HK-2 (cell line): ENCODE measurements around the gene TIMM44.
A peak's percentile ranks its signal among the peaks of the same experiment; 100 is the strongest.
"Not testable (repeated sequence)": the region's sequence is repeated elsewhere in the genome, so short reads cannot be mapped to it uniquely, and the experiment has no call there.

Source experiments
- DNase-seq: peaks from one replicate; pipeline ENCODE4 v3.0.0-alpha.2; 2018; ENCODE audit not compliant: unreplicated experiment

TIMM44 gene

DNA sequence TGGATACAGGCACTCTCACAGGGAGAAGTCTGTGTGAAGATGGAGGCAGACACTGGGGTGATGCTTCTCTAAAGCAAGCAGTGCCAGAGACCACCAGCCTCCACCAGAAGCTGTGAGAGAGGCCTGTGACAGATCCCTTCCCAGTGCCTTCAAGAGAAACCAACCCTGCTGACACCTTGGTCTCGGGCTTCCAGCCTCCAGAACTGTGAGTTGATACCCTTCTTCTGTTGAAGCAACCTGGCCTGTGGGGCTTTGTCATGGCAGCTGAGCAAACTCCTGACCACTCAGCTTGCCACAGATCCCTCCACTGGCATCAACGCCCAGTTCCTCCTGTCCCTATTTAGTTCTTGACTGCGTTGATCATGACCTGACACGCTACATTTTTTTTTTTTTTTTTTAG is 33.0 kb upstream of the TIMM44 start:
- no peak for DNase-seq

DNA sequence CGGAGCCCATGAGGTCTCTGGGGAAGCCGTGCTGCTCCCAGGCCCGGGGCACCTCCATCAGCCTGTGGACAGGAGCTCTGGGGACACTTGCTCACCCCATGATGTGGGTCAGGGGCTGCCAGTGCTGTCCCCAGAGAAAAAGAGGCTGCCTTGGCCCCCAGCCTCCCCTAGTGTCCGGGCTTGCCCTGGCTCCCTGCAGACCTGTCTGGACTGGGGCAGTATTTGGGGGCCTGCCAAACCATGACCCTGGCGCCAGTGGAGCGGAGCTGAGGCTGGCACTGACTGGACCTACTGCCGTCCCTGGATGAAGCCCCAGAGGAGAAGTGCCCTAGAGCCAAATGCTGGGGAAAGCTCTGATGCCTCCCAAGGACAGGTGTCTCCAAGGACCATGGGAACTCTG is 31.6 kb upstream of the TIMM44 start:
- DNase-seq = no peak

DNA sequence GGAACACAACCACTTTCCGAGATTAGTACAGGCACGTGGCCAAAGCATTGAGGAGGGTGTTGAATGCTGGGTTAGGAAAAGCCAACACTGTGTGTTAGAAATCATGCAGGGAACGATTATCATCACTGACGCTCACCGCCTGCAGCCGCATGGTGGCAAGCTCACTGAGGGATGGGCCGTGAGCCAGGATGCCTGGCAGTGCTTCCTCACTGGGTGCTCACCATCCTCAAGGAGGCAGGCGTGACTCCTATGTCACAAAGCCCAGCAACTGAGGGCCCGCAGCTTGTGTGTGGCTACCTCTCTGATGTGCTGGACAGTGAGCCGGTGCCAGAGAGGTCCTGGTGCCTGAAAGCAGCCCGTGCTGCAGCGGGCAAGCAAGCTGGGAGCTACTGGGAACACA is 30.4 kb upstream of the TIMM44 start:
- DNase-seq = no peak

DNA sequence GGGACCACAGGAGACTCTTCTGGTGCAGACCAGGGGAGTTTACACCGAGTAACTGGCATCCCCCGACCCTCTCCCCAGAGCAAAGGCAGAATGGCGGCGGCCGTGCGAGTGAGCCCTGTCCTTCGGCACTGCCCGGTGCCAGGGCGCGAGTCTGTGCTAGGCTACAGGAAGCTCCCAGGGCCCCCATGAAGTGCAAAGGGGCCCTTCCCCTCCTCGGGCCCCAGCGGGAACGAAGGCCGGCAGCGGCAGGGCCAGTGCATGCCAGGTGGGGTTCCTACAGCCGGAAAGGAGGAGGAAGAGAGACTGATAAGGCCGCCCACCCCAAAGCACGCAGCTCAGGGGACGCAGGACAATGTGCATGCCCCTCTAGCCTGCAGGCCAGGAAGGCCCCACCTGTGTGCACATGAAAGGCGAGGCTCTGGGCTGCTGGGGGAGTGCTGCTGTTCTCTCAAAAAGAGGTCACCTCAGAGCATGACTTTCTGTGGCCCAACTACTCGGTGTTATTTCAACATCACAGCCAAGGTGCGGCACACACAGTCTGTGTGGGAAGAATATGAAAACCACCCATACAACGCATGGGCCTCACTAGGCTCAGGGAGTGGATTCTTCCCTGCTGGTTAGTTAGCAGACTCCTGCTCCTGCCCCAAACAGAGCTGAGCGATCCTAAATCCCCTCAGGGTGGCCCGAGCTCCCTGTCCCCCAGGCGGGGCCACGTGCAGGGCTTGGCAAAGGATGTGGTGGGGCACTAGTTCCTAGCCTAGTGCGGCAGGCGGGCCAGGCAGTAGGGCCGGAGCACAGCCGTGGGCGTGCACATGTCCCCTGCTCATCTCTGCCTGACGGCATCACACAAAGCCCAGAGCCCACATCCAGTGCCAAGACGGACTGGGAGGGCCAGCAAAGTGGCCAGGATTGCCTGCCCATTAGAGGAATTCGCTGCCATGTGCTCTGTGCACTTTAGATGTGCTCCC is 28.4 kb upstream of the TIMM44 start:
- DNase-seq = no peak

DNA sequence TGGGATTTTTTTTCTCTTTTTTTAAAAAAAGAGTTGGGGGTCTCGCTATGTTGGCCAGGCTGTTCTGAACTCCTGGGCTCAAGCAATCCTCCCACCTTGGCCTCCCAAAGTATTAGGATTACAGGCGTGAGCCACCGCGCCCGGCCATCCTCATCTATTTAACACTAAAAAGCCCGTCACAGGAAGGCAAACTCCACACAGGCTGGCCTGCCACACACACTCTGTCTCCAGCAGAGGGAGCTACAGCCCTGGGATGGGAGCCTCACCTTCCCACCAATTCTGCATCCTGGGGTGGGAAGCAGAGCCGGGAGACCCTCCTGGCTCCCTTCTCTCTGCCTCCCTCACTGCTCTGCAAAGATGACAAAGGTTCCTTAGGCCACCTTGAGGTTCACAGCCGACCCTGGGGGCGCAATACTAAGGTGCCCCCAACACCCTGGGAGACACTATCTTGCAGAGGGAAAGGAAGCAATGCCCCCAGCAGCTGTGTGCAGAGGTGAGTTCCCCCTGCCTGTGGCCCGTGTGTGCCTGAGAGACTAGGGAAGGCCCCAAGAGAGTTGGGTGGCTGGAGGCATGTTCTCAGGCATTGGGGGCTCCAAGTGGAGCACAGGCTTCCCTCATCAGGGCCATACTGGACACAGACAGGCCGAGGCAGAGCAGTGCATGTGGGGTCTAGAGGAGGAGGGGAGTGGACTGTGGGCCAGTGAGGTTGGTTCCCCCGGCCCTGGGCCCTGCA is 27.4 kb upstream of the TIMM44 start:
- DNase-seq = peak; percentile 39

DNA sequence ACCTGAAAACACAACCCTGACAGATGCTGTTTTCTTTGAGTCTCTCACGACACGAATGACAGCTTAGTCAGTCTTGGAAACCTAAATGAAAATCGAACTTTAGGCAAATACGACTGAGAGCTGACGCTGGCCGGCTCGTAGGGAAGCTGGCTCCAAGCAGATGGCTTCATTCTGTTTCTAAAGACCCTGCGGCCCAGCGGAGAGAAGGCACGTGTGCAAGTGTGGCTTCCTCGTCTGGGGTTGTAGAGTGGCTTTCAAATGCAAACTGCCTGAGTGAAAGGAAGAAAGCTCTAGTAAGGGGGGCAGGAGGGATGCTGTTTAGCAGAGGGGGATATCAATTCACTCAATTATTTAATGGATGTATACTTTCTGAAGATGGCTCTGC is 26.1 kb upstream of the TIMM44 start:
- DNase-seq = no peak

DNA sequence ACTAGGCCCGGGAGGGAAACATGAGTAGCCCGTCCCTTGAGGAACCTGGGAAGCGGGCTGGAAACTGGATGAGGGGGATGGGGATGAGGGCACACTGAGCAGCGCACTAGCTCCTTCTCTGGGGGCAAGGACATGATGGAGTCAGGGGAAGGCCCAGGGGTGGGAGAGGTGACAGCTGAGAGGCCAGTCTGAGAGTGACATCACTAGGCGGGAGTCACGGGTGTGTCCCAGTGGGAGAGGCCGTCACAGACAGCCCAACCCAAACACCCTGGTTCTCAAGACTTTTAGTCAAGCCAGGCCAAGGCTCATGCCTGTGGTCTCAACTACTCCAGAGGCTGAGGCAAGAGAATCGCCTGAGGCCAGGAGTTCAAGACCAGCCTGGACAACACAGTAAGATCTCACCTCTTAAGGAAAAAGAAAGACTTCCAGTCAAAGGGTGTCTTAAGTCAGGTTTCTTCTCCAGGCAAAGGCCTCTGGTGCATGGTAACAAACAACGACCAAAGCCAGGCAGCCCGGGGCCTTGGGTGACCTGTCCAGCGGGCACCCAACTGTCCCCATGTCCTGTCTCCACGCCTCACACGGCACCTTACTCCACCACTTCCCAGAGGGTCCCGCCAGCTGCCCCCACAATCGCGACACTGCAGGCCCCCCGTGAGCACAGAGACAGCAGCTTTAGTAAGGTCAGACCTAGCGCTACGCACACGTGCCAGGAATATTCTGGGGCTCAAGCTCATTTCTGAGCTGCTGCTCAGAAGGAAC is 25.5 kb upstream of the TIMM44 start:
- no peak for DNase-seq

DNA sequence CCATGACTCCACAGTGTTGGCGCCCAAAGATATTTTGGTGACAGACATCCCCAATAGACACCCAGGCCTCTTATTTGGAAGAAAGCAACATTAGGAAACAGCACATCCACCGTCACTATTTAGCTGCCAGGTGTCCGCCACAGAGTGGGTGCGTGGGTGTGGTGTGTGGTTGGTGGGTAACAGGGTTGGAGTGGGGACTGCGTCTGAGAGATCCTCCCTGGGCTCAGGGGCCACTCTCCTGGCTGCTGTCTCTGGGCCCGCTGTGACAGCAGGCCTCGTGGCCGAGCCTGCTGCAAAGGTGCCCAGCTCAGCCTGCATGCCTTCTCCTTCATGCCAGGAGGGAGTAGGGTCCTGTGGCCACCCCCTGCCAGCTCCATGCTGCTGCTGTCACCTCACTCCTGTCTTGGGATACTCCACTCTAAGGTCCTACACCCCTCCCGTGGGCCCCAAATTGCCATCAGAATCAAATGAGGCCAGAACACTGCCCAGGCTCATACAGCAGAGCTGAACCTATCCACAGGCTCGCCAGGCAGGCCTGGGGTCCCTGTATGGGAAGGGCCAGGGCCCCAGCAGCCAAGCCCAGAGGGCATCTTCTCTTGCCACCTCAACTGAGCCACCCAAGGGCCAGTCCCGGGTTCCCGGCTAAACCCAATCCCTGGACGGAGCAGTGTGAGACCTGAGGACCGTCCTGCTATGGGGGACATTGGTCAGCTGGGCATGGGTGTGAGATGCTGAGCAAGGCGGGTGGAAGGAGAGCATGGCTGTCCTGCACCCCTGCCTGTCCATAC is 24.7 kb upstream of the TIMM44 start:
- no peak for DNase-seq

DNA sequence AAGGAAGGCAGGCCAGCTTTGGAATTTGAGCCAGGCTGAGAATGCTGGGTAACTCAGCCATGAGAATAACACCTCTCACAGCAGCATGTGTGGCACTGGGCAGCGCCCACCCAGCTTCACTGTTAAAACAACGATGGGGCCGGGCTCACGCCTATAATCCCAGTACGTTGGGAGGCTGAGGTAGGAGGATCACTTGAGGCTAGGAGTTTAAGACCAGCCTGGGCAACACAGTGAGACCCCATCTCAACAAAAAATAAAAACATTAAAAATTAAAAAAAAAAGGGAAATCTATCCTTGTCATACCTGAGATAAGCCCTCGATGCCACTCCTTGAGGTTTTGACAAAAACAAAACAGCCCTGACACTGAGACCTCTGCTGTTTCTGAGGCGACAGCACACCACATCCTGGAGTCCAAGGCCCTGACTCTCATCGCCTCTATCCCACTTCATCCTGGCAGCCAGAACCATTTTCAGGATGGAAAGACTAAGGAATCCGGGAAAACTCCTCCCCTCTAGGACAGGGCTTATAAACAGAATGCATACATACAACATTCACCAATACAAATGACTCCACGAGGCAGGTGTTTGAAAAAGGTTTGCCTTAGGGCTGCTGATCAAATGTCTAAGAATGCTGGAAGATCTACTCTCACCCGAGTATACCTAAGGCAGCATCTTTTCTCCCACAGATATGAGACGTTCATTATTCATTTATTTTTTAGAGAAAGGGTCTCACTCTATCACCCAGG is 22.6 kb upstream of the TIMM44 start:
- no peak for DNase-seq

DNA sequence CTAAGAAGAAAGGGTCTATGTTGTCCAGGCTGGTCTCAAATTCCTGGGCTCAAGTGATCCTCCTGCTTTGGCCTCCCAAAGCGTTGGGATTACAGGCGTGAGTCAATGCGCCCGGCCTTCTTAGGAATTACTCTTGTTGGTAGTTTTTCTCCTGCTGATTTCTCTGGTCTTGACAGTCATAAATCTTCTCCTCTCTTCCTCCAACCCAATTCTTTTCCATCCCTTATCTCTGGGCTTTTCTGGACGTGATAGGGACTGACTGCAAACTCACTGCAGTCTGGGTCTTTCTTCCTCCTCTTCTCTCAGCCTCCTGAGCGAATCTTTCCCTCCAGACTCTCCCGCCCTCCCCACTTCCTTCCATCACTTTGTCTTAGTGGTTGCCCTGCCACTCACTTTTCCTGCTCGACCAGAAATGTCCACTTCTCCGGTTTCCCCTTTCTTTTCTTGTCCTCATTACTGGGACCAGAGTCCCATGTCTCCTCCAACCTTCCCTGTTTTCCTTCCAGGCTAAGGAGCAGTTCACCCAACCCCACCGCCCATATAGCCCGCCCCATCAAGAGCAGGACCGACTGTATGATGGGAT is 21.9 kb upstream of the TIMM44 start:
- DNase-seq = no peak

DNA sequence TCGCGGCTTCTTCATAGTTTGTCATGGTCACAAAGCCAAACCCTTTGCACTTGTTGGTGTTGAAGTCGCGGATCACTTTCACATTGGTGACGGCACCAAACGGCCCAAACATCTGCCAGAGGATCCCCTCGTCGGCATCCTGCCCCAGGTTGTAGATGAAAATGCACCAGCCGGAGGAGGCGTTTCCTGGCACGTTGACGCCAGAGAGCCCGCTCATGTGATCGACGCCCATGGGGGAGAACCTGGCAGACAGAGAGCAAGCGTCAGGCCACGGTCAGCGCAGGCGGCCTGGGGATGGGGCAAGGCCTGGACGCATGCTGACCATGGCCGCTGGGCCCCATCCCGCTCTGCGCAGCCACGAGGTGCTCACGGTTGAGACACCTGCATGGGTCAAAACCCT is 20.1 kb upstream of the TIMM44 start:
- DNase-seq = no peak

DNA sequence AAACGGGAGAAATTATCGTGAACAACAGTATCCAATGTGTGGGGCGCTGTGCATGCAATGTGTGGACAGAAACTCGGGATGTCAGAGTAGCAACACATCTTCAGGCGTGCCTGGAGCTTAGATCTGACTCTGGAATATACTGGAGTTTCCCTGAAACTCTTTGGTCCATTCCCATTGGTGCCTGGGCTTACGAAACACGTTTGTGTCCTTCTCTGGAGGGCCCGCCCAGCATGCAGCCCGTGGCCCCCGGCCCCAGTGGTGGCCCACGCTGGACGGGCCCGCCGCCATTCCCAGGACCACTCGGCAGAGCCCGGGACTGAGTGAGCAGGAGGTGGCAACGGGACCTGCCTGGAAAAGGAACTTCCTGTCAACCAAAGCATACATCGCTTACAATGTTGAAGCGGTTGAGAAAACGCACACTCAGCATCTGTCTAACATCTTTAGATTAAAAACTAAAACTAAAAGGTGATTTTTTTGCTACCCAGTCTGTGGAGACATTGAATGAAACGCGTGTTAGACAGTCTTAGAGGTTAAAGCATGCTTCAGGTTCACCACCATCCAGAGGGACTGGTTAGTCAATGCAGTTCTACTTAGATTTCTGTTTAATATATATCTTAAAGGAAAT is 19.3 kb upstream of the TIMM44 start:
- DNase-seq = no peak

DNA sequence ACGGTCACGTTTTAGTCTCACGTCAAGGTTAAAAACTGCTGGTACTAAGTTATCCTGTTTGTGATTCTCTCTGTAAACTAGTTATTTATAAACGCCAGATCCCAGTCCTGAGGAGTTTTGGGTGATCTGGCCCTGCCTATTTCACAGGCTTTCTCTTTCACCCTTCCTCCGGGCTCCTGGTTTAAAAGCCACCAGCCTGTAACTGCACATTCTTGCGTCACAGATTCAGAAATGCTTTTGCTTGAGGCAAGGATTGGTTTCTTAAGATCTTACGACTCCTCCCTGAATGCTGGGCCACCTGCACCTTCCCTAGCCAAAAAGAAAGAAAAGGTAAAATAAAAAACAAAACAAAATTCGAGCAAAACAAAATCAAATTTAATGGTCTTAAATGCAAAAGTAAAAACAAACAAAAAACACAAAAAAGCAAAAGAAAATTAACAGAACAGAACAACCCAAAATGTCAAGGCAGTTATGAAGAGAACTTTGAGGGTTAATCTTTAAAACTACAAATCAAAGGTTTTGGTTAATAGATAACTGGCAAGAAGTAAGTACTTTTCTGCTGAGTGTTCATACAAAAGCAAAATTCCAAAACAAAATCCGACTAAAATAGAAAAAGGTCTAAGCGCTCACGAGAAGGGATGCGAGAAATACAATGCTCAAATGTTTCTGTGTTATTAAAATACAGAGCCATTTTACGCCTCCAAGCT is 18.6 kb upstream of the TIMM44 start:
- DNase-seq = no peak

DNA sequence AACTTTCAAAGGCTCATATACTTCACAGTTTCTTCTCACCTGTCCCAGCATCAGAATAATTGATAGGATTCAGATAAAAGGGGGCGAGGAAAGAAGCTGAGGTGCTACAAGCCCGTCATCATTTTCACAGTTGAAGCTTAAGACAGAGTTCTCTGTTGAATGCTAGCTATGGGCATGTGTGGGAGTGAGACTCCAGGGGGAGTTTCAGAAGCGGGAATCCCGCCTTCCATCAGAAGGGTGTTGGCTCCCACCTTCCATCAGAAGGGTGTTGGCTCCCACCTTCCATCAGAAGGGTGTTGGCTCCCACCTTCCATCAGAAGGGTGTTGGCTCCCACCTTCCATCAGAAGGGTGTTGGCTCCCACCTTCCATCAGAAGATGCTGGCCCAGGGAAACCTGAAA is 17.6 kb upstream of the TIMM44 start:
- DNase-seq = not testable (repeated sequence)

DNA sequence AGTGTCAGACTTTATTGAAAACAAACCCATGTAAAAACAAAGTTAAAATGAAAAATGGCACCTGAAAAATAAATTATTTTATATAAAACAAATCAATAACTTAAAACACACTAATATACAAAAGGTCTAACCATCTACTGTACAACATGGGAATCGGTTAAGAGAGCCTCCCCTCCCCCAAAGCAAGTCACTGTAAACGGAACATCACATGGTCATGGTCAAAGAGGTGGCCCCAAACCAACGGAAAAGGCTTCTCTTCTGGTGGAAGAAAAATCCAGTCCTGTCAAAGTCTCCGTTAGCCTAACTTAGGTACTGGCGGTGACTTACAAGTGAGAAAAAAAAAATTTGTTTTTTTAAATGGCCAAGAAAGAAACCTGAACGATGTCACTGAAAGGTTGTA is 15.7 kb upstream of the TIMM44 start:
- DNase-seq = no peak

DNA sequence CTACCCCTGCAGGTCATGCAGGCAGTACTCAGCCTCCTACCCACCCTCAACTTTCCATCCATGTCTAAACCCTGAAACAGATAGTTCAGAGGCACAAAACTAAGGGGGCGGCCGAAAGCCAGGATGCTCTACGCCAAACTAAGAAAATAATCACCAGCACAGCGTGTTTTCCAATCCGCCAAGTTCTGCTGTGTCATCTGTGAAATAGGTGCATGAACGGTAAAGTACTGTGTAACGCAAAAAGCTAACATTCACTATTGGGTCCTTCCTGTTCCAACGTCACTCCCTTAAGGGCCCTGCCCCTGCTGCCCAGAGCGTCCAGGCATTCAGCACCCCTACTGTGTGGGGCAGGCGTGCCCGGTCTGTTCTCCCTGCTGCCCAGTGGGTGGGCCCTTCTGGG is 12.2 kb upstream of the TIMM44 start:
- no peak for DNase-seq

DNA sequence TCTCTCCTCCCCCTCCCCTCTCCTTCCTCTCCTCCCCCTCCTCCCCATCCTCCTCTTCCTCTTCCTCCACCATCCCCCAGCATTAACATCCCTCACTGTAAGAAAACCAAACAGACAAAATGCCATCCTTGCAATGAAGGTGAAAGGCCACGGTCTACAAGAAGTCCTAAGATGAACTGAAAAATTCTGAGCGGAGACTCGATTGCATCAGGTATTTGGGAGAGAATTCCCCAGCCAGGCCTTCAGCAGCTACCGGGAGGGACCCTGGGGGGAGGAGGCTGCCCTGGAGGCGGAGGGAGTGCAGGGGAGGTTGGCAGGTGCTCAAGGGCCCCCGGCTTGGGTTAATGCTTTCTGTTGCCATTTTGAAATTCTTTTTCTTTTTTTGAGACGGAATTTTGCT is 10.1 kb upstream of the TIMM44 start:
- no peak for DNase-seq

DNA sequence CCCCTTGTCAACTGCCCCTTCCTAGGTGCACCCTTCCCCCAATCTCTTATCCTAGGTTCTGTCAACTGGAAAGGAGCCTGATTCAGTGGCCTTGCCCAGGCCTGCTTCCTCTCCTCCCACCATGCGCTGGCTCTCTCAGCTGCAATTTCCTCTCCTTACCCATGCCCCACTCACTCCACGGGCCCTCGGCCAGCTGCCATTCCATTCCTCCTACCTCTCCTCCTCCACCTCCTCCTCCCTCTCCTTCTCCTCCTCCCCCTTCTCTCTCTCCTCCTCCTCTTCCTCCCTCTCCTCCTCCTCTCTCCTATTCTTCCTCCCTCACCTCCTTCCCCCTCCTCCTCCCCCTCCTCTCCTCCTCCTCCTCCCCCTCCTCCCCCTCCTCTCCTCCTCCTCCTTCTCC is 9.6 kb upstream of the TIMM44 start:
- DNase-seq = peak; percentile 49

DNA sequence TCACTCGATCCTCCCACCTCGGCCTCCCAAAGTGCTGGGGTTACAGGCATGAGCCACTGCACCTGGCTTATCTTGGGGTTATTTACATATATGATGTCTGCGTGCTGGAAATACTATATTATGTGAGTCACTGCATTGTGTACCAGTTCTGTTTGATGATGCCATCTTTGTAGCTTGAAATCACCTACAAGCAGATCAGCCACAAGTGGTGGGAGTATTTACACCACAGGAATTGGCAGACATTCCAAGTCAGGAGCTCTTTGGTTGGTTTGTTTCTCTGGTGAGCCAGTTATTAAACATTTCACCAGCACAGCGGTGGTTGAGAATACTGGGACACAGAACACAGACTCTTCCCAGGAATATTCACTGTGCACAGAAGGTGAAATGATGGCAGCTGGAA is 4.5 kb upstream of the TIMM44 start:
- DNase-seq = no peak
